Endothelial cell of umbilical vein (primary cell): ENCODE results near the gene MAGIX.

Experiments
- FOS ChIP-seq: IDR thresholded peaks from 2 replicates; pipeline ENCODE4 v1.6.1; 2011; ENCODE audit warnings: mild to moderate bottlenecking, low read length, moderate library complexity, borderline replicate concordance; ENCODE audit not compliant: insufficient read depth
- MYC ChIP-seq: IDR thresholded peaks from one replicate; pipeline ENCODE4 v1.6.1; 2011; ENCODE audit warnings: mild to moderate bottlenecking, low read depth, low read length
- POLR2A ChIP-seq: IDR thresholded peaks from 2 replicates; pipeline ENCODE4 v1.6.1; 2012; ENCODE audit warnings: low read depth, mild to moderate bottlenecking, control low read depth, low read length
- POLR2AphosphoS5 ChIP-seq: IDR thresholded peaks from 2 replicates; pipeline ENCODE4 v1.6.1; 2012; ENCODE audit warnings: low read depth, mild to moderate bottlenecking, control low read depth, low read length, moderate library complexity; ENCODE audit not compliant: insufficient read depth
- TF ChIP-seq, protein P1 (sequence below), 2 donors: IDR thresholded peaks; 1 replicate in 1 of 2; 2 replicates in 1 of 2; pipeline ENCODE4 v1.5.1; 2011; ENCODE audit warnings: low read length in 2 of 2, mild to moderate bottlenecking in 2 of 2, moderate library complexity in 2 of 2, control low read depth in 1 of 2, inconsistent platforms in 1 of 2, low read depth in 1 of 2; ENCODE audit not compliant: insufficient read depth in 1 of 2; ENCODE audit errors: extremely low read depth in 1 of 2
- TF ChIP-seq, protein P2 (sequence below): IDR thresholded peaks from 2 replicates; pipeline ENCODE4 v1.6.1; 2011; ENCODE audit not compliant: insufficient read depth, insufficient read length

DNA sequence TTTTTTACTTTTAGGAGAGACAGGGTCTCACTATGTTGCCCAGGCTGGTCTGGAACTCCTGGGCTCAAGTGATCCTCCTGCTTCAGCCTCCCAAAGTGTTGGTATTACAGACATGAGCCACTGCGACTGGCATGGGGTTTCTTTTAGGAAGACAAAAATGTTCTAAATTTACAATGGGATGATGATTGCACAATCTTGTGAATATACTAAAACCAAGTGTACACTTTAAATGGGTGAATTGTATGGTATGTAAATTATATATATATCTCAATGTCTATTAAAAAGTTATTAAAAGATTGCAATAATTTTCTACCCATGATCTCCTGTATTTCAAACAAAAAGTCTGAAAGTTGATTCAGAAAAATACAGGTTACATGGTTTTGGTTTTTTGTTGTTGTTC lies 9.1 kb upstream of the MAGIX start:
- TF ChIP-seq POLR2A (no peak), MYC (no peak), POLR2AphosphoS5 (no peak), FOS (no peak)
- TF ChIP-seq, protein P1, sequence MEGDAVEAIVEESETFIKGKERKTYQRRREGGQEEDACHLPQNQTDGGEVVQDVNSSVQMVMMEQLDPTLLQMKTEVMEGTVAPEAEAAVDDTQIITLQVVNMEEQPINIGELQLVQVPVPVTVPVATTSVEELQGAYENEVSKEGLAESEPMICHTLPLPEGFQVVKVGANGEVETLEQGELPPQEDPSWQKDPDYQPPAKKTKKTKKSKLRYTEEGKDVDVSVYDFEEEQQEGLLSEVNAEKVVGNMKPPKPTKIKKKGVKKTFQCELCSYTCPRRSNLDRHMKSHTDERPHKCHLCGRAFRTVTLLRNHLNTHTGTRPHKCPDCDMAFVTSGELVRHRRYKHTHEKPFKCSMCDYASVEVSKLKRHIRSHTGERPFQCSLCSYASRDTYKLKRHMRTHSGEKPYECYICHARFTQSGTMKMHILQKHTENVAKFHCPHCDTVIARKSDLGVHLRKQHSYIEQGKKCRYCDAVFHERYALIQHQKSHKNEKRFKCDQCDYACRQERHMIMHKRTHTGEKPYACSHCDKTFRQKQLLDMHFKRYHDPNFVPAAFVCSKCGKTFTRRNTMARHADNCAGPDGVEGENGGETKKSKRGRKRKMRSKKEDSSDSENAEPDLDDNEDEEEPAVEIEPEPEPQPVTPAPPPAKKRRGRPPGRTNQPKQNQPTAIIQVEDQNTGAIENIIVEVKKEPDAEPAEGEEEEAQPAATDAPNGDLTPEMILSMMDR (IDR thresholded peaks at IDR 0.05; ENCODE audit: extremely low read depth in 1 of 2, insufficient read depth in 1 of 2, low read depth in 1 of 2, low read length in 2 of 2), result no peak
- TF ChIP-seq, protein P2, sequence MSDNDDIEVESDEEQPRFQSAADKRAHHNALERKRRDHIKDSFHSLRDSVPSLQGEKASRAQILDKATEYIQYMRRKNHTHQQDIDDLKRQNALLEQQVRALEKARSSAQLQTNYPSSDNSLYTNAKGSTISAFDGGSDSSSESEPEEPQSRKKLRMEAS, result no peak
